ENCODE measurements around the gene SSH3. TPM values are rescaled to one million over a fixed set of nuclear protein-coding genes. Genes with fewer than 3 reads are reported as not detected.

SSH3 gene
- total and polyA plus RNA-seq, 7 experiments from 2014 or later, result 1.1 to 23.8 (median 14.8) TPM

DNA sequence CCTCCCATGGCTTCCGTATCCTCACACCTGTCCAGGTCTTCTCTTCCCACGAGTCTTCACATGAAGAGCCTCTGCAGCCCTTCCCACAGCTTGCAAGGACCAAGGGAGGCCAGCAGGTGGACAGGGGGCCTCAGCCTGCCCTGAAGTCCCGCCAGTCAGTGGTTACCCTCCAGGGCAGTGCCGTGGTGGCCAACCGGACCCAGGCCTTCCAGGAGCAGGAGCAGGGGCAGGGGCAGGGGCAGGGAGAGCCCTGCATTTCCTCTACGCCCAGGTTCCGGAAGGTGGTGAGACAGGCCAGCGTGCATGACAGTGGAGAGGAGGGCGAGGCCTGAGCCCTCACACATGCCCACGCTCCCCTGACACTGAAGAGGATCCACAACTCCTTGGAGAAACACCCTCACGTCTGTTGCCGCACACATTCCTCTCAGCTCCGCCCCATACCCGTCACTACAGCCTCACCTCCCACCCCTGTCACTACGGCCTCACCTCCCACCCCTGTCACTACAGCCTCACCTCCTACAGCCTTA lies 8.3 kb downstream of the SSH3 start:
- Mint-ChIP-seq H3K4me3 (peak overlapping the region in 6 of 10 donors; percentile 21 to 68 (median 48)), H3K4me1 (peaks cover 26 to 45% (median 35%) of the 10 kb centered on the region in 7 donors), H3K27ac (peak overlapping the region; percentile 62 to 96 (median 84)), H3K27me3 (no peaks in the 10 kb centered on the region), H3K9me3 (no peaks in the 10 kb centered on the region), H3K36me3 (peaks cover 0 to 1% (median 0%) of the 10 kb centered on the region in 5 donors)
- intact Hi-C loops (cut with micrococcal nuclease), result no loop called here
- H3K36me3 ChIP-seq (ENCODE audit: control insufficient read depth in 2 of 3, insufficient read depth in 3 of 3, low read length in 3 of 3), result peaks cover 0 to 4% (median 0%) of the 10 kb centered on the region in 3 experiments
- H3K4me1 ChIP-seq (ENCODE audit: control insufficient read depth in 2 of 2, insufficient read depth in 2 of 2, low read length in 2 of 2), result peaks cover 14 to 23% of the 10 kb centered on the region in 2 donors
- no peaks in the 10 kb centered on the region for H3K9me3 ChIP-seq (ENCODE audit: control insufficient read depth in 2 of 3, low read length in 3 of 3)
- H3K4me3 ChIP-seq (ENCODE audit: low read length), result no peak overlapping the region
- ChIA-PET POLR2A (interaction anchor here (1.0 to 1.9 kb wide), 3 partner anchors 9 to 50 kb away, joined by 3 to 6 read pairs (median 4); partner anchors contain the start of gene SSH3), CTCF (interaction anchor here (0.7 kb wide), 1 partner anchor 9 kb away, joined by 3 read pairs; no protein-coding TSS in a partner anchor)
- peak; percentile 27 for ATAC-seq
- no peaks in the 10 kb centered on the region for H3K27me3 ChIP-seq (ENCODE audit: control insufficient read depth in 2 of 2, insufficient read depth in 2 of 2, low read length in 2 of 2)
- DNase-seq, result no peak
- H3K27ac ChIP-seq (ENCODE audit: low read depth, low read length), result peak overlapping the region; percentile 63

- Mint-ChIP-seq H3K4me1 (peaks cover 26 to 46% (median 39%) of the 10 kb centered on the region in 7 donors), H3K27me3 (no peaks in the 10 kb centered on the region), H3K36me3 (peaks cover 0 to 1% (median 0%) of the 10 kb centered on the region in 5 donors), H3K27ac (peak overlapping the region; percentile 69 to 97 (median 91)), H3K4me3 (peak overlapping the region in 9 of 10 donors; percentile 51 to 86 (median 68)), H3K9me3 (no peaks in the 10 kb centered on the region)
- DNase-seq (peak in 4 of 9 donors; percentile 24 to 30 (median 26)), ATAC-seq (peak; percentile 50)
- Histone ChIP-seq H3K36me3 (ENCODE audit: control insufficient read depth in 2 of 3, insufficient read depth in 3 of 3, low read length in 3 of 3) (peaks cover 0 to 4% (median 0%) of the 10 kb centered on the region in 3 experiments), H3K27ac (ENCODE audit: low read depth, low read length) (peak overlapping the region; percentile 63), H3K9me3 (ENCODE audit: control insufficient read depth in 2 of 3, low read length in 3 of 3) (no peaks in the 10 kb centered on the region), H3K4me3 (ENCODE audit: low read length) (no peak overlapping the region), H3K4me1 (ENCODE audit: control insufficient read depth in 2 of 2, insufficient read depth in 2 of 2, low read length in 2 of 2) (peaks cover 14 to 26% of the 10 kb centered on the region in 2 donors), H3K27me3 (ENCODE audit: control insufficient read depth in 2 of 2, insufficient read depth in 2 of 2, low read length in 2 of 2) (no peaks in the 10 kb centered on the region)
- CTCF ChIA-PET, result interaction anchor here (1.2 to 7.9 kb wide), 2 partner anchors 19 to 49 kb away, joined by 4 to 85 read pairs; no protein-coding TSS in a partner anchor
- intact Hi-C loops (cut with micrococcal nuclease), result no loop called here
- POLR2A ChIA-PET, result interaction anchor here (1.0 to 5.5 kb wide), 9 partner anchors 8 to 49 kb away, joined by 3 to 55 read pairs (median 7); partner anchors contain the start of genes ANKRD13D, GRK2 and SSH3
Measured at GRCh38 chr11:67312187-67313021, 9.1 kb downstream of the SSH3 start.

- peak overlapping the region; percentile 13 to 72 (median 56) for H3K4me3 Mint-ChIP-seq
- H3K27ac Mint-ChIP-seq, result peak overlapping the region; percentile 69 to 97 (median 91)
- H3K27me3 ChIP-seq (ENCODE audit: control insufficient read depth in 2 of 2, insufficient read depth in 2 of 2, low read length in 2 of 2), result no peaks in the 10 kb centered on the region
- H3K9me3 ChIP-seq (ENCODE audit: control insufficient read depth in 2 of 3, low read length in 3 of 3), result no peaks in the 10 kb centered on the region
- CTCF ChIA-PET, result interaction anchor here (0.7 to 7.9 kb wide), 4 partner anchors 9 to 68 kb away, joined by 3 to 85 read pairs (median 4); no protein-coding TSS in a partner anchor
- ATAC-seq, result no peak
- H3K4me1 ChIP-seq (ENCODE audit: control insufficient read depth in 2 of 2, insufficient read depth in 2 of 2, low read length in 2 of 2), result peaks cover 15 to 29% of the 10 kb centered on the region in 2 donors
- peak overlapping the region; percentile 63 for H3K27ac ChIP-seq (ENCODE audit: low read depth, low read length)
- H3K36me3 ChIP-seq (ENCODE audit: control insufficient read depth in 2 of 3, insufficient read depth in 3 of 3, low read length in 3 of 3), result peaks cover 0 to 4% (median 0%) of the 10 kb centered on the region in 3 experiments
- no peak for DNase-seq
- no peak overlapping the region for H3K4me3 ChIP-seq (ENCODE audit: low read length)
- POLR2A ChIA-PET, result interaction anchor here (1.2 to 5.5 kb wide), 11 partner anchors 9 to 73 kb away, joined by 3 to 55 read pairs (median 10); partner anchors contain the start of genes ANKRD13D and GRK2
- H3K4me1 Mint-ChIP-seq, result peaks cover 26 to 53% (median 45%) of the 10 kb centered on the region in 7 donors
- H3K27me3 Mint-ChIP-seq, result peaks cover 0 to 5% (median 0%) of the 10 kb centered on the region in 5 donors
- intact Hi-C loops (cut with micrococcal nuclease), result no loop called here
- peaks cover 0 to 1% (median 0%) of the 10 kb centered on the region in 11 donors for H3K9me3 Mint-ChIP-seq
- peaks cover 0 to 1% (median 0%) of the 10 kb centered on the region in 5 donors for H3K36me3 Mint-ChIP-seq
Measured at GRCh38 chr11:67313125-67313890, 10.0 kb downstream of the SSH3 start.

DNA sequence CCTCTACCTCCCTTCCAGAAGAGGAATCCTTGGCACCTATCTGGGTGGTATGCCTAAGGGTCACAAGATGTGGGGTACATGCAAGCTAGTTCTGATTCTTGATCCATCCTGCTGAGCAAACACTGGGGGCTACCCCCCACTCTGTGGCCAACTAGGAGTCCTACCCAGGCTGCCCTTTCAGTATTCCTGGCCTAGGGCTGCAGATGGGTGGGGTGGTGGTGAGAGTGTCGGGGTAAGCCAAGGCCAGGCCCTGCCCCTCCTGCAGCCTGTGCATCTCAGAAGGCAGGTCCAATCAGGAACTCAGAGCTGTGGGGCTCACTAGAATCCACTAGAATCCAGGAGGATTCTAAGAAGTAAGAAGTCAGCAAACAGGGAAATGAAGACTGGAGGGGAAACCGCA lies 10.9 kb downstream of the SSH3 start:
- Mint-ChIP-seq H3K4me3 (peak overlapping the region in 2 of 10 donors; percentile 8 to 28), H3K9me3 (peaks cover 0 to 1% (median 0%) of the 10 kb centered on the region in 11 donors)
- intact Hi-C loops (cut with micrococcal nuclease), result no loop called here

DNA sequence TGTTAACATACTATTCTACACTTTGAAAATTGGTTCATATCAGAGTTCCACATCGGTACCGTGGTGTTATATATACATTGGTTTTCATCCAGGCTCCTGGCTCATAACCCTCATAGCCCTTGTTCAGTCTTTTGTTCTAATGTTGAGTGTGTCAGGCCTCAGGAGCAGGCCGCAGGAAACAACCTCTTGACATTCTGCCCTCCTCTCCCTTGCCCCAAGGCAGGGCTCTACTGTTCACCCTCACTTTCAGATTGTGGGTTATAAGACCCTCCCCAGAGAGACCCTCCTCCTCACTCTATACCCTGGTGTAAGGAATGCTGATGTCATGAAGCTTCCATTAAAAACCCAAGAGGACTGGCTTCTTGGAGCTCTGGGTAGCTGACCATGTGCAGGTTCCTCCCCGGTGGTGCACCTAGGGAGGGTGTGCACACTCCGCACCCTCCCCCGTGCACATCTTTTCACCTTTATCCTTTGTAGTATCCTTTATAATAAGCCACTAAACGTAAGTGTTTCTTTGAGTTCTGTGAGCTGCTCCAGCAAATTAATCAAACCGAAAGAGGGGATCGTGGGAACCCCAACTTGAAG lies 12.1 kb downstream of the SSH3 start:
- H3K4me1 ChIP-seq (ENCODE audit: control insufficient read depth in 2 of 2, insufficient read depth in 2 of 2, low read length in 2 of 2), result peaks cover 17 to 32% of the 10 kb centered on the region in 2 donors
- POLR2A ChIA-PET, result interaction anchor here (0.6 to 5.5 kb wide), 15 partner anchors 10 to 75 kb away, joined by 3 to 55 read pairs (median 5); partner anchors contain the start of genes ANKRD13D and GRK2
- no peaks in the 10 kb centered on the region for H3K27me3 ChIP-seq (ENCODE audit: control insufficient read depth in 2 of 2, insufficient read depth in 2 of 2, low read length in 2 of 2)
- no peak overlapping the region for H3K27ac ChIP-seq (ENCODE audit: low read depth, low read length)
- Mint-ChIP-seq H3K27me3 (peaks cover 0 to 13% (median 0%) of the 10 kb centered on the region in 5 donors), H3K36me3 (no peaks in the 10 kb centered on the region), H3K4me3 (peak overlapping the region in 7 of 10 donors; percentile 15 to 68 (median 49)), H3K4me1 (peaks cover 29 to 58% (median 51%) of the 10 kb centered on the region in 7 donors), H3K9me3 (peaks cover 0 to 1% (median 0%) of the 10 kb centered on the region in 11 donors), H3K27ac (peak overlapping the region in 5 of 9 donors; percentile 32 to 77 (median 58))
- no peaks in the 10 kb centered on the region for H3K9me3 ChIP-seq (ENCODE audit: control insufficient read depth in 2 of 3, low read length in 3 of 3)
- no peaks in the 10 kb centered on the region for H3K36me3 ChIP-seq (ENCODE audit: control insufficient read depth in 2 of 3, insufficient read depth in 3 of 3, low read length in 3 of 3)
- no peak overlapping the region for H3K4me3 ChIP-seq (ENCODE audit: low read length)
- ATAC-seq, result no peak
- CTCF ChIA-PET, result interaction anchor here (0.8 to 7.9 kb wide), 6 partner anchors 22 to 52 kb away, joined by 3 to 85 read pairs (median 4); no protein-coding TSS in a partner anchor
- intact Hi-C loops (cut with micrococcal nuclease), result no loop called here
- DNase-seq, result no peak

More for the DNA sequence above, 10.9 kb downstream of the SSH3 start:
- Histone ChIP-seq H3K9me3 (ENCODE audit: control insufficient read depth in 2 of 3, low read length in 3 of 3) (no peaks in the 10 kb centered on the region), H3K4me3 (ENCODE audit: low read length) (no peak overlapping the region), H3K27ac (ENCODE audit: low read depth, low read length) (no peak overlapping the region), H3K36me3 (ENCODE audit: control insufficient read depth in 2 of 3, insufficient read depth in 3 of 3, low read length in 3 of 3) (peaks cover 0 to 4% (median 0%) of the 10 kb centered on the region in 3 experiments), H3K27me3 (ENCODE audit: control insufficient read depth in 2 of 2, insufficient read depth in 2 of 2, low read length in 2 of 2) (no peaks in the 10 kb centered on the region), H3K4me1 (ENCODE audit: control insufficient read depth in 2 of 2, insufficient read depth in 2 of 2, low read length in 2 of 2) (peaks cover 17 to 32% of the 10 kb centered on the region in 2 donors)
- POLR2A ChIA-PET, result interaction anchor here (0.7 to 5.5 kb wide), 12 partner anchors 10 to 74 kb away, joined by 4 to 55 read pairs (median 10); partner anchors contain the start of genes ANKRD13D, GRK2 and SSH3
- peaks cover 26 to 58% (median 50%) of the 10 kb centered on the region in 7 donors for H3K4me1 Mint-ChIP-seq
- H3K27ac Mint-ChIP-seq, result peak overlapping the region in 8 of 9 donors; percentile 24 to 93 (median 76)
- CTCF ChIA-PET, result interaction anchor here (0.7 to 7.9 kb wide), 4 partner anchors 10 to 67 kb away, joined by 3 to 85 read pairs (median 4); no protein-coding TSS in a partner anchor
- peaks cover 0 to 1% (median 0%) of the 10 kb centered on the region in 5 donors for H3K36me3 Mint-ChIP-seq
- peaks cover 0 to 13% (median 0%) of the 10 kb centered on the region in 5 donors for H3K27me3 Mint-ChIP-seq
- DNase-seq (no peak), ATAC-seq (no peak)
